Activated T-cell treated with anti-CD3 and anti-CD28 coated beads, Interleukin-2, amount 50 U/mL, for 24 hours (primary cell): ENCODE results near the gene REM1.
"Not testable (repeated sequence)": the region's sequence is repeated elsewhere in the genome, so short reads cannot be mapped to it uniquely, and the experiment has no call there.

Source experiments
- DNase-seq: peaks from one replicate; pipeline ENCODE4 v3.0.0-alpha.2; 2020
- H3K27ac Mint-ChIP-seq: 2 replicates; pipeline ENCODE4 v1.8.0; 2020; ENCODE audit warnings: mild to moderate bottlenecking, mixed read lengths
- H3K27me3 Mint-ChIP-seq: 2 replicates; pipeline ENCODE4 v1.8.0; 2020; ENCODE audit warnings: mixed read lengths
- H3K36me3 Mint-ChIP-seq: 2 replicates; pipeline ENCODE4 v1.8.0; 2020; ENCODE audit warnings: low read depth, mixed read lengths
- H3K4me1 Mint-ChIP-seq: 2 replicates; pipeline ENCODE4 v1.8.0; 2020; ENCODE audit warnings: low read depth, mixed read lengths
- H3K4me3 Mint-ChIP-seq: 2 replicates; pipeline ENCODE4 v1.8.0; 2020; ENCODE audit warnings: mild to moderate bottlenecking, moderate library complexity, mixed read lengths
- H3K9me3 Mint-ChIP-seq: 2 replicates; pipeline ENCODE4 v1.8.0; 2020; ENCODE audit warnings: mixed read lengths

Gene REM1, protein sequence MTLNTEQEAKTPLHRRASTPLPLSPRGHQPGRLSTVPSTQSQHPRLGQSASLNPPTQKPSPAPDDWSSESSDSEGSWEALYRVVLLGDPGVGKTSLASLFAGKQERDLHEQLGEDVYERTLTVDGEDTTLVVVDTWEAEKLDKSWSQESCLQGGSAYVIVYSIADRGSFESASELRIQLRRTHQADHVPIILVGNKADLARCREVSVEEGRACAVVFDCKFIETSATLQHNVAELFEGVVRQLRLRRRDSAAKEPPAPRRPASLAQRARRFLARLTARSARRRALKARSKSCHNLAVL

DNA sequence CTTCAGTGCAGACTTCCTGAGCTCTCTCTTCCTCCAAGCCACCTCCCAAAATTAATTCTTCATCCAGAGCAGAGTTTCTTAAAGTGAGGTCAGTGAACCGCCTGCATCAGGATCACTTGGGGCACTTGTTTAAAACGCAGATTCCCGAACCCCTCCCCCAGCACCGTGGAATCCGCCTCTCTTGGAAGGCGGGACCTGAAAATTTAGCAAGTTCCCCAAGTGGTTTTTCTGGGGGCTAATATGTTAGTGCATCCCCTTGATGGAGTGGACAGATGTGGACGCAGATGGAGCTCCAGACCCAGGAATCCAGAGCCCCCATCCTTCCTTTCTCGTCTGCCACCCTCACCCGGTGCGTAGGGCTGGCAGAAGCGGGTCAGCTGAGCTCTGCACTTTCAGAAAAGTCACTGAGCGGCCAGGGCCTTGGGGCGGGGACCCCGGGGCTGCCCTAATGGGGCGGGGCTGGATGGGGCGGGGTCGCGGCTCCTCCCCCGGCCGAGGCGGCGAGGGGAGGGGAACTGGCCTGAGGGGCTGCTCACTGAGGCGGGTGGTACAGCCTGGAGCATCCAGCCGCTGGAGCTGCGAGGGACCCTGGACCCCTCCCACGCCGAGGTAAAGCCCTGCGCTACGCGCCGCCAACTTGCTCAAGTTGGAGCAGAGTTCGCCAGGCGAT, at the start of gene REM1, which contains the start of gene DEFB124:
TSS of gene REM1 (plus strand) at position 531 of the 670 bp plus-strand sequence. CDS start 1,158 bp downstream, outside the sequence.
TSS of gene DEFB124 (minus strand) at position 370 of the 670 bp plus-strand sequence. CDS start 2,114 bp downstream, outside the sequence.
- Mint-ChIP-seq H3K4me3 (no peak within 1 kb of the TSS), H3K27me3 (peaks cover 56% of the 10 kb centered on the region), H3K36me3 (no peaks in the 10 kb centered on the region)

DNA sequence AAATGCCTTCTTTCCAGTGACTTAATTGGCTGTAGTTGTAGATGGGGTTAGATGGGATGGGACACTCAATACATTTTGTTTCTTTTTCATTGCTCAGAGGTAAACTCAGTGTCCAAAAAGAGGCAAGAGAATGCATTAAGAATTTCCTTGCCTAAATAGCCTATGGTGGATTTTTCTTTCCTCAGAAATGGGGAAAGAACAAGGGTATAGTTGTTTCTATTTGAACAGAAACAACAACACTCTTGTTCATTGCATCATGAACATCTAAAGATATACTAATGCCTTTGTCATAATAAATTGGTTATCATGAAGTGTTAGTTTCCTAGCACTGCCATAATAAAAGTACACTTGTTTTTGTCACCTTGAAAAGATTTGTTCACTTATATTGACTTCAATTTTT, 49.3 kb upstream of the REM1 start:
- Mint-ChIP-seq H3K36me3 (no peaks in the 10 kb centered on the region), H3K27me3 (peaks cover 11% of the 10 kb centered on the region), H3K4me3 (no peak overlapping the region), H3K9me3 (no peaks in the 10 kb centered on the region), H3K27ac (no peak overlapping the region), H3K4me1 (no peaks in the 10 kb centered on the region)
- no peak for DNase-seq

More for the DNA sequence above, at the start of gene REM1, which contains the start of gene DEFB124:
- Mint-ChIP-seq H3K4me1 (peaks cover 13% of the 10 kb centered on the region), H3K9me3 (peaks cover 2% of the 10 kb centered on the region), H3K27ac (no peak within 1 kb of the TSS)
- no peak for DNase-seq

DNA sequence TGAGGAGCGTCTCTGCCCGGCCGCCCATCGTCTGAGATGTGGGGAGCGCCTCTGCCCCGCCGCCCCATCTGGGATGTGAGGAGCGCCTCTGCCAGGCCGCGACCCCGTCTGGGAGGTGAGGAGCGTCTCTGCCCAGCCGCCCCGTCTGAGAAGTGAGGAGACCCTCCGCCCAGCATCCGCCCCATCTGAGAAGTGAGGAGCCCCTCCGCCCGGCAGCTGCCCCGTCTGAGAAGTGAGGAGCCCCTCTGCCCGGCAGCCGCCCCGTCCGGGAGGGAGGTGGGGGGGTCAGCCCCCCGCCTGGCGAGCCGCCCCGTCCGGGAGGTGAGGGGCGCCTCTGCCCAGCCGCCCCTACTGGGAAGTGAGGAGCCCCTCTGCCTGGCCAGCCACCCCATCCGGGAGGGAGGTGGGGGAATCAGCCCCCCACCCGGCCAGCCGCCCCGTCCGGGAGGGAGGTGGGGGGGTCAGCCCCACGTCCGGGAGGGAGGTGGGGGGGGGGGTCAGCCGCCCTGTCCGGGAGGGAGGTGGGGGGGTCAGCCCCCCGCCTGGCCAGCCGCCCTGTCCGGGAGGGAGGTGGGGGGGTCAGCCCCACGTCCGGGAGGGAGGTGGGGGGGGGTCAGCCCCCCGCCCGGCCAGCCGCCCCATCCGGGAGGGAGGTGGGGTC, 48.1 kb upstream of the REM1 start:
- H3K36me3 Mint-ChIP-seq, H3K27ac Mint-ChIP-seq, H3K4me3 Mint-ChIP-seq, H3K4me1 Mint-ChIP-seq, H3K9me3 Mint-ChIP-seq, DNase-seq: not testable (repeated sequence)
- H3K27me3 Mint-ChIP-seq, result peaks cover 17% of the 10 kb centered on the region

DNA sequence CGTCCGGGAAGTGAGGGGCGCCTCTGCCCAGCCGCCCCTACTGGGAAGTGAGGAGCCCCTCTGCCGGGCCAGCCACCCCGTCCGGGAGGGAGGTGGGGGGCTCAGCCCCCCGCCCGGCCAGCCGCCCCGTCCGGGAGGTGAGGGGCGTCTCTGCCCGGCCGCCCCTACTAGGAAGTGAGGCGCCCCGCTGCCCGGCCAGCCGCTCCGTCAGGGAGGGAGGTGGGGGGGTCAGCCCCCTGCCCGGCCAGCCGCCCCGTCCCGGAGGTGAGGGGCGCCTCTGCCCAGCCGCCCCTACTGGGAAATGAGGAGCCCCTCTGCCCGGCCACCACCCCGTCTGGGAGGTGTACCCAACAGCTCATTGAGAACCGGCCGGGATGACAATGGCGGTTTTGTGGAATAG, 47.5 kb upstream of the REM1 start:
- not testable (repeated sequence) for H3K4me1 Mint-ChIP-seq, H3K9me3 Mint-ChIP-seq, H3K4me3 Mint-ChIP-seq, H3K27ac Mint-ChIP-seq, DNase-seq, H3K36me3 Mint-ChIP-seq
- peaks cover 19% of the 10 kb centered on the region for H3K27me3 Mint-ChIP-seq

DNA sequence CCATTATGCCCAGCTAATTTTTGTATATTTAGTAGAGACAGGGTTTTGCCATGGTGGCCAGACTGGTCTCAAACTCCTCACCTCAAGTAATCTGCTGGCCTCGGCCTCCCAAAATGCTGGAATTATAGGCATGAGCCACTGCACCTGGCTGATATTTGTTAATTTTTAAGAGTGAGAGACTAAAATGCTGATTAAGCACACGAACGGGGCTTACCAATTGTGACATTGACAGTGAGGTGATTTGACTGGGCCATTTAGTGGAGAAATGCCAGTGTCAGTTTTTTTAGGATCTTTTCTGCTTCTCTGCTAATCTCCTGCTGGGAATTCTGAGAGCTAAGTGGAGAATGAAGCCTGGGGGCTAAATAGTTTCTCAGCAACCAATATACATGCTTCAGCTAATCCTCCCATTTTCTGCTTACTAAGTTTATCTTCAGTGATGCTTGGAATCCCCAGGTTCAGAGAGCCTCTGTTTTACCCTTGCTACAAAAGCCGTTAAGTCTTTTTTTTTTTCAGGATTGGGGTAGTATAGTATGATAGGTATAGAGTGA, 44.4 kb upstream of the REM1 start:
- DNase-seq, result no peak
- Mint-ChIP-seq H3K27ac (no peak overlapping the region), H3K36me3 (no peaks in the 10 kb centered on the region), H3K4me3 (no peak overlapping the region), H3K4me1 (no peaks in the 10 kb centered on the region), H3K9me3 (no peaks in the 10 kb centered on the region), H3K27me3 (peaks cover 26% of the 10 kb centered on the region)

DNA sequence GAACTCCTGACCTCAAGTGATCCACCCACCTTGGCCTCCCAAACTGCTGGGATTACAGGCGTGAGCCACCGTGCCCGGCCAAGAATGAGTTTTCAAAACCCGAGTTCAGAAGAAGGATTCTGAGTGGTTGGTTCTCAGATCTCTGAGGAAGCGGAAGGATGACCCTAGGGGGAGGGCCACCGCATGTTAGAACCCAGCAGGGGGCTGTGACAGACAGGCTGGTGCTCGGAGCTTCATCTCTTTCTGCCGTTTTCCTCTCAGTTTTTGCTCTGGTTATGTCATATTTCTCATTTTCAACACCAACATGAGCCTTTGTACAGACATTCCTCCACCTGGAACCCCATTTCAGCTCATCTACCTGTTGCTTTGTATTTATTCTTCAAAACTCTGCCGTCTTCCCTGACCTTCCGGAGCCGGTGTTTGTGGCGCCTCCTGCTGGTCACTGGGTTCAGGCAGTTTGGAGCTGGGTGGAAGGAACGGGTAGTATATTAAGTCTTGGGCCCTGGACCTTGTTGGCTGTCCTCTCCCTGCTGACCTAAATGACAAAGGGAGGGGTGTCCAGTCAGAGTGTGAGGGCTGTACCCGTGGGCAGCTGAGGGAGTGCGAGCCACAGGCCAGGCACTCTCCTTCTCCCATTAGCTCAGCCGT, 35.0 kb upstream of the REM1 start, which contains the start of gene DEFB123:
TSS of gene DEFB123 (plus strand) at position 621 of the 648 bp plus-strand sequence. CDS start 67 bp downstream, outside the sequence.
- DNase-seq, result no peak
- Mint-ChIP-seq H3K27ac (no peak within 1 kb of the TSS), H3K9me3 (no peaks in the 10 kb centered on the region), H3K4me1 (no peaks in the 10 kb centered on the region), H3K4me3 (no peak within 1 kb of the TSS), H3K27me3 (peaks cover 16% of the 10 kb centered on the region), H3K36me3 (no peaks in the 10 kb centered on the region)

DNA sequence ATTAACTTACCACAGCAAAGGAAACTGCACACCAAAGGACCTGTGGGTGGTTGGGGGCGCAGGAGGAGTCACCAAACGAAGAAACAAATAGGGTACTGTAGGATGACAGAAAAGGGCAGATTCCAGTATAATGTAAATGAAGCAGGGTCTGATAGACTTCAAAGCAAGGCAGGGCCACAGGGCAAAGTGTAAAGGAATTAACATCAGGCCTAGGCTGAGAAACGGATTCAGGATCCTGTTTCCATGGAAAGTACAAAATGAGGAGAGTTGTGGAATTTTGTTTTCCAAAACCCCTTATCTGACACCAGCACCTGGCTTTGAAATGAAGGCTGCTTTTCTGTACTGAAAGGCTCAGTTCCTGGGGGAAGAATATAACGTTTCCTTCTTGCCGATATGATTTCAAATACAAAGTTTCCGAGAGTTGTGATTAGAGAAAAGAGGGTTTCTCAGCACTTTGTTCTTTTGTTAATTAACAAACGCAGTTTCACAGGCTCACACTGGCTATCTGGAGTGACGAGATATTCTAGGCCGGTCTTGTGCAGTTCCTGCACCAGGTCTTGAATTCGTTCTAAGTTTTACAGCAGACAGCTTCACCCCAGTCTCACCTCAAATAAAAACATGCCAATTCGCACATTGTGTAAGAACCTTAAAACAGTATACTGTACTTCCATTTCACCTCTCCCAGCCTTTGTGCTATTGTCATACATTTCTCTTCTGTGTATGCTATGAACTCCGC, 28.8 kb upstream of the REM1 start:
- Mint-ChIP-seq H3K27me3 (peaks cover 9% of the 10 kb centered on the region), H3K9me3 (no peaks in the 10 kb centered on the region), H3K27ac (no peak overlapping the region), H3K36me3 (no peaks in the 10 kb centered on the region), H3K4me3 (no peak overlapping the region), H3K4me1 (no peaks in the 10 kb centered on the region)
- DNase-seq, result no peak

DNA sequence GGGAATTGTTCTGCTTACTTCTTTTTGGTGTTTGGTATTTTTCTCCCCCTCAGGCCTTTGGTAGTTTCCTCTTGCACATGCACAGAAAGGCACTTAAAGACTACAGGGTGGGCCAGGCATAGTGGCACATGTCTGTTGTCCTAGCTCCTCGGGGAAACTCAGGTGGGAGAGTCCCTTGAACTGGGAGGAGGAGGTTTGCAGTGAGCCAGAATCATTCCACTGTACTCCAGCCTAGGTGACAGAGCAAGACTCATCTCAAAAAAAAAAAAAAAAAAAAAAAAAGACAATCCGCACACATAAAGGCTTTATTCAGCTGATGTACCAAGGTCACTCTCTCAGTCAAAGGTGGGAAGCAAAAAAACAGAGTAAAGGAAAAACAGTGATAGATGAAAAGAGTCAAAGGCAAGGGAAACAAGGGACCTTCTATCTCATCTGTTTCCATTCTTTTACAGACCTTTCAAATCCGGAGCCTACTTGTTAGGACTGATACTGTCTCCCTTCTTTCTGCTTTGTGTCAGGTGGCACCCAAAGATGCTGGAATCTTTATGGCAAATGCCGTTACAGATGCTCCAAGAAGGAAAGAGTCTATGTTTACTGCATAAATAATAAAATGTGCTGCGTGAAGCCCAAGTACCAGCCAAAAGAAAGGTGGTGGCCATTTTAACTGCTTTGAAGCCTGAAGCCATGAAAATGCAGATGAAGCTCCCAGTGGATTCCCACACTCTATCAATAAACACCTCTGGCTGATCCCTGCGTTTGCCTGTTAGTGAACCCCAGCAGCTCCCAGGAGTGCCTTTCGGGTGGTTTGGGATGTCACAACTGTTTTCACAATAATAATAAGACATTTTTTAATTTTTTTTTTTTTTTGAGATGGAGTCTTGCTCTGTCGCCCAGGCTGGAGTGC, 25.3 kb upstream of the REM1 start:
- DNase-seq, result no peak
- Mint-ChIP-seq H3K36me3 (no peaks in the 10 kb centered on the region), H3K27ac (no peak overlapping the region), H3K4me1 (no peaks in the 10 kb centered on the region), H3K4me3 (no peak overlapping the region), H3K27me3 (peaks cover 12% of the 10 kb centered on the region), H3K9me3 (no peaks in the 10 kb centered on the region)

DNA sequence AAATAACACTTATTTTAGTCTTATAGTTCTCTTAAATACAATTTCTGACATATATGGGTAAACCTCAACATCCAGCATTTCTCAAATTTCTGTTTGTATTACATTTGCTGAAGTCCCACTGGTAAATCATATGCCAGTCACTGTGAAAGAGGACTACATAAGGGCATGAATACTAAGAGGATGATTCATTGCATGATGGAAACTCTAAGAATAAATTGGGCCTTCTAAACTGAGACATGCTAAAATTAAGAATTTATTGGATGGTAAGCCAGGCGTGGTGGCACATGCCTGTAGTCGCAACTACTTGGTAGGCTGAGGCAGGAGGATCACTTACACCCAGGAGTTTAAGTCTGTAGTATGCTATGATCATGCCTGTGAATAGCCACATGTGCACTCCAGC, 22.5 kb upstream of the REM1 start:
- Mint-ChIP-seq H3K4me3 (no peak overlapping the region), H3K27me3 (peaks cover 15% of the 10 kb centered on the region), H3K27ac (no peak overlapping the region), H3K36me3 (no peaks in the 10 kb centered on the region), H3K9me3 (no peaks in the 10 kb centered on the region), H3K4me1 (no peaks in the 10 kb centered on the region)
- no peak for DNase-seq

DNA sequence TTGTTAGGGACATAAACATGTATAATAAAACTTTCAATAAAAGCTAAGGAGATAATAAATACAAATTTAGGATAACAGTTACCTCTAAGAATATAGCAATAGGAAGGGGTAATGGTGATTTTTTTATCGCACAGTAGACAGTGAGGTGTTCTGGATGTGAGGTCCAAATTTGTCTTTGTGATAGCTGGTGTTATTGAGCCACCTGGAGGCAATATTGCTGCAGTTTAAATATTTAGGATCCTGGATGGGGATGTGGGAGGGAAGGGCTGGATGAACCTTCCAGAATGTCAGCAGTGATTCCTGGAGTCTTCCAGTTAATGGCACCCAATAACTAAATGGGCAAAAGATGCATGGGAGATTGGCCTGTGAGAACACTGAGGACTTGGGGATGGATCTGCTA, 20.7 kb upstream of the REM1 start:
- Mint-ChIP-seq H3K4me1 (no peaks in the 10 kb centered on the region), H3K9me3 (no peaks in the 10 kb centered on the region), H3K27ac (no peak overlapping the region), H3K36me3 (no peaks in the 10 kb centered on the region), H3K27me3 (peaks cover 20% of the 10 kb centered on the region), H3K4me3 (no peak overlapping the region)
- DNase-seq, result no peak

DNA sequence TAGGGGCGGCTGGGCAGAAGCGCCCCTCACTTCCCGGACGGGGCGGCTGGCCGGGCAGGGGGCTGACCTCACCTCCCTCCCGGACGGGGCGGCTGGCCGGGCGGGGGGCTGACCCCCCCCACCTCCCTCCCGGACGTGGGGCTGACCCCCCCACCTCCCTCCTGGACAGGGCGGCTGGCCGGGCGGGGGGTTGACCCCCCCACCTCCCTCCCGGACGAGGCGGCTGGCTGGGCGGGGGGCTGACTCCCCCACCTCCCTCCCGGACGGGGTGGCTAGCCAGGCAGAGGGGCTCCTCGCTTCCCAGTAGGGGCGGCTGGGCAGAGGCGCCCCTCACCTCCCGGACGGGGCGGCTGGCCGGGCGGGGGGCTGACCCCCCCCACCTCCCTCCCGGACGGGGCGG, 4.1 kb upstream of the REM1 start:
- DNase-seq, H3K9me3 Mint-ChIP-seq, H3K4me3 Mint-ChIP-seq, H3K36me3 Mint-ChIP-seq, H3K27ac Mint-ChIP-seq: not testable (repeated sequence)
- peaks cover 26% of the 10 kb centered on the region for H3K27me3 Mint-ChIP-seq
- peaks cover 13% of the 10 kb centered on the region for H3K4me1 Mint-ChIP-seq

DNA sequence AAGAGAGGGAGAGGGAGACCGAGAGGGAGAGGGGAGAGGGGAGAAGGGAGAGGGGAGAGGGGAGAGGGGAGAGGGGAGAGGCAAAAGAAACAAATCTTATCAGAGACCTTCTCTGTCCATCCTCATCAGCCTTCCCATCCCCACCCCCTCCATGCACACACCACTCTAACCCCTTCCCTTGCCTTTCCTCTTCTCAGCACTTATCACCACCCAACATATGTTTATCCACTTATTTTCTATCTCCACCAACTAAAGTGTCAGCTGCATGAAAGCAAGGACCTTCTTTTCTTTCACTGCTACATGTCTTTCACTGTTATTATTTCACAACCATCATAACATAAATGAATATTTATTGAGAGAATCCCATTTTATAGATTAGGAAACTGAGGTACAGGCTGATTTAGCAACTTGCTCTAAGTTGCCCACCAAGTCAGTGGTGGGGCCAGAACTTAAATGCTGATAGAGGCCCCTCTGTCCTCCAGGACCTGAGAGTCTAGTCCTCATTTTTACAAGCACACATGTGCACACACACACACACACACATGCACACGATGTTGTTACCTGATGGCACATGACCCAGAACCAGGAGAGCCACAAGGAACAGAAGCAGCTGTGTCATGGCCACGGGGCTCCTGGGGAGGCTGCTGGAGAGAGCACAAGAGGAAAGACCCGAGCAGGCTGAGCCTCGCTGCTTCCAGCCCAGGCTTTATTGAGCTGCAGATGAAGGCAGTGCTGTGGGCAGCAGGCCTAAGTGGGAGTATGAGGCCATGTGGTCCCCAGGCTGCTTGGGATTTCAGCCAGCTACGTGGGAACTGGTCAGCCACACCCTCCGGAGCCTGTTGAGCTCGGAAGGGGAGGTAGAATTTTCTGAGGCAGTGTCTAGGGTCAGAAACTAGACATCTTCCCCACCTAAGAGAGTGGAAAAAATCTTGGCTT, 2.4 kb upstream of the REM1 start:
- peaks cover 44% of the 10 kb centered on the region for H3K27me3 Mint-ChIP-seq
- H3K4me1 Mint-ChIP-seq, result peaks cover 13% of the 10 kb centered on the region
- H3K36me3 Mint-ChIP-seq, result no peaks in the 10 kb centered on the region
- H3K9me3 Mint-ChIP-seq, result peaks cover 2% of the 10 kb centered on the region
- no peak overlapping the region for H3K4me3 Mint-ChIP-seq
- H3K27ac Mint-ChIP-seq, result no peak overlapping the region
- no peak for DNase-seq
